K562 (cell line): ENCODE measurements around the gene ARL14EP. TPM values are rescaled to one million over a fixed set of nuclear protein-coding genes. Genes with fewer than 3 reads are reported as not detected.
A peak's percentile ranks its signal among the peaks of the same experiment; 100 is the strongest.

Experiments
- ATAC-seq: fragments of 200-7000 bp; cut with Tn5 transposase; 3 replicates; pipeline ENCODE4 v1.9.1; 2020; ENCODE audit warnings: moderate library complexity
- BruUV-seq: library from RNA; stranded (reverse); fragments of 400-500 nt; replicated peaks from 2 replicates; lab custom pipeline; 2021; lab: Mats Ljungman, UMichigan
- CTCF ChIA-PET: fragments of 300-600 bp; formaldehyde crosslinking; extraction: SDS; loops from one replicate; lab custom pipeline; 2021; ENCODE audit warnings: low intra/inter-chr PET ratio; lab: Yijun Ruan, JAX
- POLR2A ChIA-PET: fragments of 300-600, 350-650 bp; sonication (Branson Sonifier 250); formaldehyde crosslinking; extraction: SDS; loops from one replicate; lab custom pipeline; 2021; ENCODE audit warnings: antibody characterized with exemption, inconsistent platforms; lab: Yijun Ruan, JAX
- DNase-seq, 4 experiments: peaks; one replicate each; pipeline versions ENCODE4 v3.0.0 to v3.0.0-alpha.2; 2011 to 2018; ENCODE audit warnings: low spot score in 3 of 4, mixed read lengths in 3 of 4; ENCODE audit errors: extremely low read depth in 1 of 4
- FAIRE-seq: peaks from 2 replicates; lab custom pipeline; 2011; peaks lifted over from hg19 to GRCh38; lab: Jason Lieb, UNC
- H2AFZ ChIP-seq: 2 replicates; pipeline ENCODE4 v1.6.0; 2011; ENCODE audit warnings: low read depth, low read length, control low read depth, inconsistent platforms
- H3K27ac ChIP-seq: fragments of 200-600 bp; 3 replicates; pipeline ENCODE4 v1.8.0; 2011; ENCODE audit warnings: low read depth, mild to moderate bottlenecking, control low read depth, inconsistent platforms, low read length, moderate library complexity, mixed read lengths; ENCODE audit errors: extremely low read depth
- H3K27me3 ChIP-seq, 2 experiments: fragments of 300-600 bp in 1 of 2; 2 replicates in 1 of 2; 3 replicates in 1 of 2; pipeline versions ENCODE4 v1.6.0 to v1.8.0; 2011; ENCODE audit warnings: inconsistent platforms in 2 of 2, low read length in 2 of 2, mild to moderate bottlenecking in 1 of 2, mixed read lengths in 1 of 2, moderate library complexity in 1 of 2; ENCODE audit not compliant: control insufficient read depth in 2 of 2, insufficient read depth in 2 of 2
- H3K36me3 ChIP-seq: fragments of 300-600 bp; 3 replicates; pipeline ENCODE4 v1.8.0; 2011; ENCODE audit warnings: mild to moderate bottlenecking, low read length, inconsistent platforms; ENCODE audit not compliant: control insufficient read depth, insufficient read depth
- H3K4me1 ChIP-seq, 2 experiments: fragments of 200-600 bp in 1 of 2; replicated peaks in 1 of 2; 2 replicates in 1 of 2; 3 replicates in 1 of 2; pipeline versions ENCODE4 v1.5.1 to v1.8.0; 2011; ENCODE audit warnings: inconsistent platforms in 2 of 2, low read length in 2 of 2, mild to moderate bottlenecking in 1 of 2, mixed read lengths in 1 of 2, moderate library complexity in 1 of 2; ENCODE audit not compliant: control insufficient read depth in 2 of 2, insufficient read depth in 2 of 2
- H3K4me2 ChIP-seq: 2 replicates; pipeline ENCODE4 v1.6.1; 2011; ENCODE audit warnings: low read length, control low read depth, inconsistent platforms, mixed read lengths; ENCODE audit not compliant: insufficient read depth
- H3K4me3 ChIP-seq: fragments of 200-600 bp; sonication (generic), shearing (Covaris generic); 2 replicates; pipeline ENCODE4 v1.5.1; 2016; ENCODE audit warnings: control low read depth, inconsistent platforms
- H3K79me2 ChIP-seq: fragments of 200-600 bp; 3 replicates; pipeline ENCODE4 v1.8.0; 2011; ENCODE audit warnings: low read length, inconsistent platforms; ENCODE audit not compliant: control insufficient read depth, insufficient read depth
- H3K9ac ChIP-seq, 2 experiments: 2 replicates each; pipeline versions ENCODE4 v1.6.0 to v1.6.1; 2011; ENCODE audit warnings: low read depth in 2 of 2, low read length in 2 of 2, control low read depth in 1 of 2, inconsistent platforms in 1 of 2, mild to moderate bottlenecking in 1 of 2, mixed read lengths in 1 of 2; ENCODE audit not compliant: insufficient read depth in 1 of 2
- H3K9me1 ChIP-seq: one replicate; pipeline ENCODE4 v1.6.0; 2011; ENCODE audit warnings: inconsistent platforms, mild to moderate bottlenecking, low read length, moderate library complexity; ENCODE audit not compliant: control insufficient read depth, insufficient read depth
- H3K9me3 ChIP-seq: replicated peaks from 2 replicates; pipeline ENCODE4 v1.5.1; 2011; ENCODE audit warnings: low read depth, low read length, inconsistent platforms; ENCODE audit not compliant: control insufficient read depth, insufficient read depth
- H4K20me1 ChIP-seq: replicated peaks from 2 replicates; pipeline ENCODE4 v1.6.1; 2011; ENCODE audit warnings: low read length, inconsistent platforms, mixed read lengths; ENCODE audit not compliant: control insufficient read depth, insufficient read depth
- ATF1 ChIP-seq, 2 experiments: fragments of 450-650 bp in 1 of 2; IDR thresholded peaks; 2 replicates each; pipeline ENCODE4 v1.6.1; 2016; ENCODE audit warnings: missing compliant biosample characterization in 1 of 2, missing genetic modification characterization in 1 of 2
- BCL6 ChIP-seq: fragments of 250-450 bp; sonication (Bioruptor Pico); IDR thresholded peaks from 2 replicates; pipeline ENCODE4 v1.4.0; 2020
- FOXA1 ChIP-seq: fragments of 450-650 bp; IDR thresholded peaks from 2 replicates; pipeline ENCODE4 v1.6.1; 2016; ENCODE audit warnings: mild to moderate bottlenecking, borderline replicate concordance
- KAT7 ChIP-seq: sonication (generic); formaldehyde crosslinking; IDR thresholded peaks from 2 replicates; pipeline ENCODE4 v1.8.0; 2022; ENCODE audit warnings: missing genetic modification reagents, mild to moderate bottlenecking, borderline replicate concordance
- KDM4B ChIP-seq, 2 experiments: fragments of 450-650 bp in 1 of 2; sonication (generic) in 1 of 2; IDR thresholded peaks; 2 replicates each; pipeline ENCODE4 v1.6.1; 2016 to 2017; ENCODE audit warnings: borderline replicate concordance in 2 of 2, antibody characterized with exemption in 1 of 2, low read depth in 1 of 2, mild to moderate bottlenecking in 1 of 2
- NR0B1 ChIP-seq: fragments of 450-650 bp; IDR thresholded peaks from one replicate; pipeline ENCODE4 v1.6.1; 2018; ENCODE audit warnings: mild to moderate bottlenecking, moderate library complexity; ENCODE audit not compliant: partially characterized antibody
- POLR2B ChIP-seq: fragments of 450-650 bp; IDR thresholded peaks from 2 replicates; pipeline ENCODE4 v1.6.1; 2018; ENCODE audit warnings: low read depth; ENCODE audit not compliant: partially characterized antibody
- SAFB ChIP-seq: fragments of 200-400 bp; formaldehyde crosslinking; IDR thresholded peaks from 2 replicates; pipeline ENCODE4 v1.6.1; 2017; ENCODE audit warnings: low read depth, low read length, borderline replicate concordance
- SMARCA4 ChIP-seq: fragments of 450-650 bp; IDR thresholded peaks from 2 replicates; pipeline ENCODE4 v1.6.1; 2016
- SREBF2 ChIP-seq: sonication (generic); formaldehyde crosslinking; IDR thresholded peaks from 2 replicates; pipeline ENCODE4 v1.4.0; 2020; ENCODE audit warnings: mild to moderate bottlenecking, missing genetic modification reagents
- ZKSCAN8 ChIP-seq: fragments of 200-800 bp; sonication (Bioruptor generic); IDR thresholded peaks from 2 replicates; pipeline ENCODE4 v1.6.1; 2016; ENCODE audit warnings: missing genetic modification characterization, missing compliant biosample characterization
- ZNF146 ChIP-seq: IDR thresholded peaks from one replicate; pipeline ENCODE4 v1.6.1; 2018; ENCODE audit warnings: missing compliant biosample characterization; ENCODE audit not compliant: unreplicated experiment
- WGBS: fragments of 100-300 bp; shearing (Covaris generic); methylation state at CpG from one replicate; pipeline ENCODE4 v1.1.6; 2016; ENCODE audit warnings: low coverage, mixed read lengths; ENCODE audit not compliant: insufficient coverage; ENCODE audit errors: missing lambda C conversion rate; 5-methylcytosine and 5-hydroxymethylcytosine counted together
- in situ Hi-C: fragments of 300-500 bp; cut with MboI; formaldehyde crosslinking; loops from 4 replicates; pipeline ENCODE4 v1.15.0; 2018; ENCODE audit warnings: inconsistent platforms, mixed read lengths
- intact Hi-C: fragments of 100-400 bp; cut with micrococcal nuclease; formaldehyde crosslinking; loops from 2 replicates; pipeline ENCODE4 v1.14.2; 2022
- polyA plus RNA-seq, 8 experiments: library from polyadenylated mRNA; depleted of rRNA in 4 of 8; stranded (reverse) in 5 of 8; unstranded in 3 of 8; fragments of >200 nt; fragmentation: Nextera tagmentation in 2 of 8; fragmentation: Illumina TruSeq in 1 of 8; extraction: Ambion mirVana in 2 of 8; extraction: Trizol in 1 of 8; gene quantifications; 2 replicates each; pipeline versions ENCODE4 v1.2.1 to v1.2.3, GENCODE V29; 2011 to 2014; ENCODE audit warnings: inconsistent platforms in 1 of 8, missing spikeins in 1 of 8
- total RNA-seq, 7 experiments: library from RNA; depleted of rRNA in 6 of 7; stranded (reverse); fragments of >200 nt in 6 of 7; fragmentation: Illumina TruSeq in 2 of 7; extraction: Trizol in 2 of 7; gene quantifications; 2 replicates each; pipeline versions ENCODE4 v1.2.1 to v1.2.3, GENCODE V29; 2011 to 2021; ENCODE audit warnings: low replicate concordance in 1 of 7
- TF ChIP-seq, protein P1 (sequence below): fragments of 450-650 bp; IDR thresholded peaks from 2 replicates; pipeline ENCODE4 v1.6.1; 2018; ENCODE audit not compliant: partially characterized antibody

ARL14EP gene
- total and polyA plus RNA-seq, 9 of the 15 experiments (the other 6 are each of a cell fraction or from before 2014, with no cell fraction given) = 11.4 to 42.7 (median 25.9) TPM

DNA sequence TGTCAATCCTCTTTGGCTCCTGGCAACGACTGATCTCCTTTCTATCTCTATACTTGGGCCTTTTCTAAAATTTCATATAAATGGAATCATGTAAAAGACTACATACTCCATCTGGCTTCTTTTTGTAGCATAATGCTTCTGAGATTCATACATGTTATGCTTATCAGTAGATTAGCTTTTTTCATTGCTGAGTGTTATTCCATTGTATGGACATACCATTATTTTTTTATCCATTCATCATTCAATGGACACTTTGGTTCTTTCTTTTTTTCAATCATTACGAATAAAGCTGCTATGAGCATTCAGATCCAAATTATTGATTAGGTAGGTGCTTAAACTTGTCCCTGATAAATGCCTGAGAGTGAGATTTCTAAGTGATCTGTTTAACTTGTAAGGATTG is 11.7 kb upstream of the ARL14EP start:
- no peak for DNase-seq
- no peak overlapping the region for H3K27ac ChIP-seq
- in situ Hi-C loops (no loop called here), intact Hi-C loops (no loop called here)
- H3K4me2 ChIP-seq = no peak overlapping the region
- CTCF ChIA-PET = no interaction called here
- H4K20me1 ChIP-seq = no peaks in the 10 kb centered on the region
- H3K27me3 ChIP-seq = no peaks in the 10 kb centered on the region
- no peaks in the 10 kb centered on the region for H3K4me1 ChIP-seq
- H3K79me2 ChIP-seq = no peaks in the 10 kb centered on the region
- BruUV-seq = no TSS peak
- H2AFZ ChIP-seq = no peak overlapping the region
- no peak overlapping the region for H3K4me3 ChIP-seq
- no peak overlapping the region for H3K9ac ChIP-seq
- H3K9me3 ChIP-seq = no peaks in the 10 kb centered on the region
- no peaks in the 10 kb centered on the region for H3K36me3 ChIP-seq
- no peak for FAIRE-seq
- H3K9me1 ChIP-seq = no peaks in the 10 kb centered on the region
- POLR2A ChIA-PET = no interaction called here
- 0% methylated on average over 2 of the region's 2 CpGs for WGBS
- TF ChIP-seq NR0B1 (no peak), ZNF146 (CRISPR knock-in tag) (peak; percentile 12), SREBF2 (no peak), KAT7 (CRISPR knock-in tag) (no peak)
- ATAC-seq = no peak

- CTCF ChIA-PET = no interaction called here
- H3K9me3 ChIP-seq = no peaks in the 10 kb centered on the region
- no peak overlapping the region for H3K27ac ChIP-seq
- no TSS peak for BruUV-seq
- H4K20me1 ChIP-seq = no peaks in the 10 kb centered on the region
- DNase-seq = no peak
- intact Hi-C loops (no loop called here), in situ Hi-C loops (no loop called here)
- no peak overlapping the region for H3K4me2 ChIP-seq
- FAIRE-seq = no peak
- ATAC-seq = no peak
- H3K4me1 ChIP-seq = no peaks in the 10 kb centered on the region
- H3K9me1 ChIP-seq = no peaks in the 10 kb centered on the region
- POLR2A ChIA-PET = no interaction called here
- no peaks in the 10 kb centered on the region; a peak in 1 of 5 replicates for H3K27me3 ChIP-seq
- no peak overlapping the region for H3K4me3 ChIP-seq
- no peak overlapping the region for H2AFZ ChIP-seq
- 0% methylated on average over 1 of the region's 1 CpG for WGBS
- H3K79me2 ChIP-seq = no peaks in the 10 kb centered on the region
- H3K36me3 ChIP-seq = no peaks in the 10 kb centered on the region
- H3K9ac ChIP-seq = no peak overlapping the region
- TF ChIP-seq BCL6 (no peak), KDM4B (IDR thresholded peaks at IDR 0.05; ENCODE audit: borderline replicate concordance in 2 of 2, low read depth in 1 of 2) (no peak), POLR2B (no peak), SMARCA4 (no peak), FOXA1 (no peak), ZKSCAN8 (CRISPR knock-in tag) (no peak), ATF1 (CRISPR knock-in tag; IDR thresholded peaks at IDR 0.05) (no peak), ATF1 (tag; IDR thresholded peaks at IDR 0.05) (no peak), SAFB (no peak)
- TF ChIP-seq, protein P1, sequence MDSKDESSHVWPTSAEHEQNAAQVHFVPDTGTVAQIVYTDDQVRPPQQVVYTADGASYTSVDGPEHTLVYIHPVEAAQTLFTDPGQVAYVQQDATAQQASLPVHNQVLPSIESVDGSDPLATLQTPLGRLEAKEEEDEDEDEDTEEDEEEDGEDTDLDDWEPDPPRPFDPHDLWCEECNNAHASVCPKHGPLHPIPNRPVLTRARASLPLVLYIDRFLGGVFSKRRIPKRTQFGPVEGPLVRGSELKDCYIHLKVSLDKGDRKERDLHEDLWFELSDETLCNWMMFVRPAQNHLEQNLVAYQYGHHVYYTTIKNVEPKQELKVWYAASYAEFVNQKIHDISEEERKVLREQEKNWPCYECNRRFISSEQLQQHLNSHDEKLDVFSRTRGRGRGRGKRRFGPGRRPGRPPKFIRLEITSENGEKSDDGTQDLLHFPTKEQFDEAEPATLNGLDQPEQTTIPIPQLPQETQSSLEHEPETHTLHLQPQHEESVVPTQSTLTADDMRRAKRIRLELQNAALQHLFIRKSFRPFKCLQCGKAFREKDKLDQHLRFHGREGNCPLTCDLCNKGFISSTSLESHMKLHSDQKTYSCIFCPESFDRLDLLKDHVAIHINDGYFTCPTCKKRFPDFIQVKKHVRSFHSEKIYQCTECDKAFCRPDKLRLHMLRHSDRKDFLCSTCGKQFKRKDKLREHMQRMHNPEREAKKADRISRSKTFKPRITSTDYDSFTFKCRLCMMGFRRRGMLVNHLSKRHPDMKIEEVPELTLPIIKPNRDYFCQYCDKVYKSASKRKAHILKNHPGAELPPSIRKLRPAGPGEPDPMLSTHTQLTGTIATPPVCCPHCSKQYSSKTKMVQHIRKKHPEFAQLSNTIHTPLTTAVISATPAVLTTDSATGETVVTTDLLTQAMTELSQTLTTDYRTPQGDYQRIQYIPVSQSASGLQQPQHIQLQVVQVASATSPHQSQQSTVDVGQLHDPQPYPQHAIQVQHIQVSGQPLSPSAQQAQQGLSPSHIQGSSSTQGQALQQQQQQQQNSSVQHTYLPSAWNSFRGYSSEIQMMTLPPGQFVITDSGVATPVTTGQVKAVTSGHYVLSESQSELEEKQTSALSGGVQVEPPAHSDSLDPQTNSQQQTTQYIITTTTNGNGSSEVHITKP = no peak
Measured at GRCh38 chr11:30312243-30312642, 10.7 kb upstream of the ARL14EP start.
